Ovary (tissue), 9 donors: ENCODE data around the gene SLC17A9. TPM values are rescaled to one million over a fixed set of nuclear protein-coding genes. Genes with fewer than 3 reads are reported as not detected.

Experiments
- DNase-seq, 5 donors: peaks; one replicate each; pipeline ENCODE4 v3.0.0-alpha.2; 2019 to 2020
- H3K27ac ChIP-seq, 2 donors: fragments of 200-600 bp; one replicate each; pipeline versions ENCODE4 v1.5.1 to v1.8.0; 2019 to 2022
- H3K27me3 ChIP-seq: fragments of 200-600 bp; one replicate; pipeline ENCODE4 v1.8.0; 2022
- H3K36me3 ChIP-seq: fragments of 200-600 bp; sonication (generic); one replicate; pipeline ENCODE4 v1.5.1; 2019
- H3K4me1 ChIP-seq: one replicate; pipeline ENCODE4 v1.8.1; 2013; ENCODE audit warnings: mild to moderate bottlenecking, moderate library complexity; ENCODE audit not compliant: insufficient read depth
- H3K4me3 ChIP-seq: fragments of 200-600 bp; sonication (generic); one replicate; pipeline ENCODE4 v1.5.1; 2017
- H3K9me3 ChIP-seq, 2 donors: fragments of 200-600 bp in 1 of 2; sonication (generic) in 1 of 2; one replicate each; pipeline versions ENCODE4 v1.5.1 to v1.8.1; 2013 to 2019; ENCODE audit warnings: mild to moderate bottlenecking in 1 of 2, moderate library complexity in 1 of 2
- CTCF ChIP-seq, 3 donors: fragments of 450-650 bp in 2 of 3; fragments of 200-600 bp in 1 of 3; IDR thresholded peaks; one replicate each; pipeline versions ENCODE4 v1.5.1 to v1.8.0; 2016 to 2022; ENCODE audit warnings: antibody characterized with exemption in 3 of 3, mild to moderate bottlenecking in 1 of 3
- EP300 ChIP-seq: sonication (generic); formaldehyde crosslinking; IDR thresholded peaks from one replicate; pipeline ENCODE4 v1.6.1; 2017; ENCODE audit warnings: antibody characterized with exemption
- POLR2A ChIP-seq: fragments of 450-650 bp; IDR thresholded peaks from one replicate; pipeline ENCODE4 v1.6.1; 2017; ENCODE audit warnings: antibody characterized with exemption, mild to moderate bottlenecking, moderate library complexity
- WGBS, 3 donors: extraction: QIAGEN DNeasy Blood & Tissue Kit in 1 of 3; methylation state at CpG; one replicate each; pipeline versions ENCODE4 v1.1.5 to v1.1.7; 2013 to 2017; 5-methylcytosine and 5-hydroxymethylcytosine counted together
- intact Hi-C, 4 donors: fragments of 100-400 bp; cut with DNase I; formaldehyde crosslinking; loops; one replicate each; pipeline versions ENCODE4 v1.11.0 to v1.15.1; 2022 to 2023
- polyA plus RNA-seq, 2 donors: library from polyadenylated mRNA; stranded (reverse); fragments of 200-250 nt in 1 of 2; fragments of 350-450 nt in 1 of 2; fragmentation: Illumina TruSeq in 1 of 2; extraction: RNeasy Lipid Tissue Mini Kit (QIAGEN cat#74804) in 1 of 2; gene quantifications; one replicate each; pipeline ENCODE4 v1.2.3, GENCODE V29; 2013 to 2014
- total RNA-seq, 7 donors: library from RNA; depleted of rRNA in 2 of 7; stranded (reverse); fragments of >200 nt in 2 of 7; fragmentation: NEBNext Ultra II Directional in 3 of 7; extraction: Animal tissue kit (Norgen Biotek cat#: 25700) in 3 of 7; gene quantifications; one replicate each; pipeline versions ENCODE4 v1.1.0 to v1.2.4, GENCODE V29; 2016 to 2023
- donor health status: DM: no; HTN: no; CAD: no; lungs with moderate emphysema.
- donor health status: DM: no; HTN: no; CAD: no.
- donor health status: Bipolar disorder and iron deficiency.
- donor health status: DM: yes; HTN: yes; CAD: no.
- donor health status: DM: no; HTN: no; CAD: no.
- donor health status: DM: yes; HTN: yes; CAD: no.

Gene SLC17A9
- total and polyA plus RNA-seq, 9 donors = 0.68 to 7.7 (median 4.7) TPM

DNA sequence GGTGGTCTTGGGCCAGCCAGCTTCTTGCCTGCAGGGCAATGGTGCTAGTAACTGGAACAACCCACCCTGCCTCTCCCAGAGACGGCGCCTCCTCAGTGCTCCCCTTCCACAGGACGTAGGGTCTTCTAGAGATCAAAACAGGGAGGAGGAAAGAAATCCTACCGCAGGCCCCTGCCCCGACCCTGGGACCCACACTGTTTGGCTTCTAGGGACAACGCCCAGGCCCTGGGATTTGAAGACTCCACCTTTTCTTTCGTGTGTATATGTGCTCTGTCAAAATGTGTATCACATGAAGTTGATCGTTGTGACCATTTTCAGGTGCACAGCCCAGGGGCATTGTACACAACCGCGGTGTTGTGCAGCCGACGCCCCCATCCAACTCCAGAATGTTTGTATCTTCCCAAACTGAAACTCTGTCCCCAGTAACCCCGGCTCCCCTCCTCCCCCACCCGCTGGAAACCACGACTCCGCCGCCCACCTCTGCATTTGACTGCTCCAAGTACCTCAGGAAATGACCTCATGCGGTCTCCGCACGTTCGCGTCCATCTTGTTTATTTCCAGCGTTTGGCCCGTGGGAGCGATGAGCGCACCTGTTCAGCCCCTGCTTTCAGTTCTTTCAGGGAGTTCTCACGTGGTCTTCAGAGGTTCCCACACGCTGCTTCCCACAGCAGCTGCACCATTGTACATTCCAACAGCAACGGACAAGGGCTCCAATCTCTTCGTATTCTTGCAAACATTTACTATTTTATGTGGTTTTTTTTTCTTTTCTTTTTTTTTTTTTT is 57.7 kb downstream of the SLC17A9 start:
- no peaks in the 10 kb centered on the region for H3K36me3 ChIP-seq
- intact Hi-C loops = loop anchor here (2.0 to 10.0 kb wide), 6 partner anchors 37 to 343 kb away; no protein-coding TSS in a partner anchor
- H3K4me3 ChIP-seq = no peak overlapping the region
- DNase-seq = no peak
- H3K27me3 ChIP-seq = peaks cover 6% of the 10 kb centered on the region
- TF ChIP-seq POLR2A (no peak), CTCF (IDR thresholded peaks at IDR 0.05) (no peak), EP300 (no peak)
- 9 to 24% (median 15%) methylated on average over 30 of the region's 30 CpGs for WGBS, 3 donors
- peaks cover 0 to 6% of the 10 kb centered on the region in 2 donors for H3K9me3 ChIP-seq
- no peak overlapping the region for H3K27ac ChIP-seq
- peaks cover 1% of the 10 kb centered on the region for H3K4me1 ChIP-seq

DNA sequence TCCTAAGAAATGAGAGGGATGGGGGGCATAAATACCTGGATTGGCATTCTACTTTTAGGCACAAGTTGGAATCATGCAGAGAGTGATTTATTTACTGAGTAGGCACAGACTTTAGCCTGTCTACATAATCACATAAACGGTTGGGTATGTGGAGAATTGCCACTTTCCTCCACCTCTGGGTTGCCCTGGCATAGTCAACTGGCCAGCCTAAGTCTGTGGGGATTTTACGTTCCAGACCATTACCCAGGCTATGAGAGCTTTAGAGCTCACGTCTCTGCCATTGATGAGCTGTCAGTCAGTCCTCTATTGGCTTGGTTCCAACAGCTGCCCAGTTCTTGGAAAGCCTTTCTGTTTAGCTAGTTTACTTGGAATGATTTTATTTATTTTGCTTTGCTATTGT is 59.3 kb downstream of the SLC17A9 start:
- peaks cover 0 to 6% of the 10 kb centered on the region in 2 donors for H3K9me3 ChIP-seq
- H3K4me3 ChIP-seq = no peak overlapping the region
- peaks cover 1% of the 10 kb centered on the region for H3K4me1 ChIP-seq
- peaks cover 6% of the 10 kb centered on the region for H3K27me3 ChIP-seq
- no peak for TF ChIP-seq CTCF (IDR thresholded peaks at IDR 0.05)
- no peak for TF ChIP-seq EP300
- TF ChIP-seq POLR2A = no peak
- H3K36me3 ChIP-seq = no peaks in the 10 kb centered on the region
- intact Hi-C loops = loop anchor here in 1 of 4 donors (2.0 kb wide), 1 partner anchor 39 kb away; no protein-coding TSS in a partner anchor
- 55 to 66% (median 57%) methylated on average over 3 of the region's 3 CpGs for WGBS, 3 donors
- no peak overlapping the region for H3K27ac ChIP-seq
- no peak for DNase-seq

DNA sequence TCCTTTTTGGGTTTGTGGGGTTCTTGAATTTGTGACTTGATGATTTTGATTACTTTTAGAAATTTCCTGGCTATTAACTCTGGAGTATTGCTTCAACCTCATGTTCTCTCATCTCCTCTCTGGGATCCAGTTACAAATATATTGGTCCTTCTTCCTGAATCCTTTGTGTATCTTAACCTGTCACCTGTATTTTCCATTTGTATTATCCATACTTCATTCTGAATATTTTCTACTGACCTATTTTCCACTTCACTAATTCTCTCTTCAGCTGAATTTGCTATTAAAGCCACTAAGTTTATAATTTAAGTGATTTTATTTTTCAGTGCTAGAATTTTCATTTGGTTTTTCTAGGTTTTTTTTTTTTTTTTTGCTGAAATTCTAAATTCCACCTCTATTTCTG is 60.7 kb downstream of the SLC17A9 start:
- Histone ChIP-seq H3K4me3 (no peak overlapping the region), H3K4me1 (peaks cover 1% of the 10 kb centered on the region), H3K9me3 (peaks cover 0 to 6% of the 10 kb centered on the region in 2 donors), H3K27ac (no peak overlapping the region), H3K36me3 (no peaks in the 10 kb centered on the region), H3K27me3 (peaks cover 6% of the 10 kb centered on the region)
- no peak for DNase-seq
- intact Hi-C loops = no loop called here
- TF ChIP-seq EP300 (no peak), POLR2A (no peak), CTCF (IDR thresholded peaks at IDR 0.05) (no peak)

DNA sequence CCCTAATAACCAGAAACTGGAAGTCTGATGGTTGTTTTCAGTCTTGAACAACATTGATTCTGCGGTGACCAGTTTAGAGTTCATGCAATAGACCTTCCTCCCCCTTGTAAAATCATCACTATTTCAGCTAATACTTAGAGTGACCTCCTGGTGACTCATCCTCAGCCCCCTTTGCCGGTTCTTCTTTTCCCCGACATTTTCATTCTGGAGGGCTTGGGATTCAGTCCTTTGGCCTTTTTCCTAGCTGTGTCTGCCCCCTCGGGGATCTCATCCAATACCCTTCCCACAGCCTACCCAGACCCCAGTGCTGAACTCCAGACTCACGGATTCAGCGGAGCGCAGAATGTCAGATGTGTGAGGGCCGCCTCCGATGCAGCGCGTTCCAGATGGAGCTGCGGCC is 61.8 kb downstream of the SLC17A9 start:
- Histone ChIP-seq H3K4me3 (no peak overlapping the region), H3K27ac (no peak overlapping the region), H3K4me1 (no peaks in the 10 kb centered on the region), H3K27me3 (peaks cover 4% of the 10 kb centered on the region), H3K36me3 (no peaks in the 10 kb centered on the region), H3K9me3 (peaks cover 0 to 6% of the 10 kb centered on the region in 2 donors)
- TF ChIP-seq EP300 (no peak), CTCF (IDR thresholded peaks at IDR 0.05) (no peak), POLR2A (no peak)
- intact Hi-C loops = no loop called here
- no peak for DNase-seq
- 4 to 7% (median 5%) methylated on average over 12 of the region's 12 CpGs for WGBS, 3 donors
